ENCODE measurements around the gene MYG1. TPM values are rescaled to one million over a fixed set of nuclear protein-coding genes. Genes with fewer than 3 reads are reported as not detected.

Gene MYG1
- total and polyA plus RNA-seq, 2 of the 4 experiments (the other 2 are of a cell fraction) = 49.8 to 63.7 TPM

DNA sequence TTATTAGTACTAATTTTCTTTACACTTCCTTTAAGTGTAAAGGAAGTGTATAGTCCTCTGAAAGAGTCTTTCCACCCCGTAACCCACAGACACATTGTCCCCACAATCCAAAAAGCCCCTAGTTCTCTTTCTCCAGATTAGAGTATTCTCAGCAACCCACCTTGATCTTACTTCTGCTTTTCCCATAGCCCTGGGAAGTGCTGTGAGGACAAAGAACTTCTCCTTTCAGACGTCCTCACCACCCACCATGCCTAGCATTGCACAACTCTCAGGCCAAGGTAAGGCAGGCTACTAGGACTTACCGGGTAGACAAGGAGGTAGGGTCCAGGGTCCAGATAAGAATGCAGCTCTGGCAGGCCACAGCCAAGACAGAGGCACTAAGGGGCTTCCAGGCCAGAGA is 14.5 kb downstream of the MYG1 start:
- BruUV-seq (replicated peaks) = no TSS peak
- POLR2A ChIA-PET (ENCODE audit: unreplicated experiment) = no interaction called here

More for the DNA sequence above, 14.5 kb downstream of the MYG1 start:
- H4K8ac ChIP-seq (ENCODE audit: low read depth in 2 of 2, low read length in 2 of 2) = no peak overlapping the region
- H3K4me1 ChIP-seq (ENCODE audit: control insufficient read depth, insufficient read depth, low read length) = no peaks in the 10 kb centered on the region
- no peak overlapping the region for H4K5ac ChIP-seq (ENCODE audit: low read depth, low read length)
- WGBS, 2 experiments (ENCODE audit: extremely low coverage in 2 of 2, insufficient read length in 1 of 2) = 100% methylated on average over 1 of the region's 3 CpGs; no CpG with 5 or more reads in 1 of the 2 experiments
- no peak overlapping the region for H3K18ac ChIP-seq (ENCODE audit: low read depth, low read length)
- H2BK20ac ChIP-seq (ENCODE audit: low read depth, low read length) = no peak overlapping the region
- in situ Hi-C loops (cut with MboI; ENCODE audit: low sequenced_read_pairs) = no loop called here
- no peaks in the 10 kb centered on the region for H3K27me3 ChIP-seq (ENCODE audit: control insufficient read depth, insufficient read depth, low read length)
- no peak overlapping the region for H2AFZ ChIP-seq (replicated peaks; ENCODE audit: low read length, poor library complexity)
- H3K27ac ChIP-seq (ENCODE audit: insufficient read depth, low read length) = no peak overlapping the region
- H3K9ac ChIP-seq (ENCODE audit: low read depth, low read length) = no peak overlapping the region
- no peaks in the 10 kb centered on the region for H3K9me3 ChIP-seq (ENCODE audit: control insufficient read depth, insufficient read depth, low read length)
- ATAC-seq (ENCODE audit: low read depth) (no peak), DNase-seq (no peak)
- 0 out of 4 replicates have a peak, but pooled peaks cover 0 to 6% of the 10 kb centered on the region in 2 experiments for H3K79me1 ChIP-seq (ENCODE audit: low read depth in 1 of 2, low read length in 2 of 2)
- intact Hi-C loops (cut with micrococcal nuclease) = no loop called here
- CTCF ChIA-PET = no interaction called here
- no peak overlapping the region; the same call in 1 of the 2 replicates for H3K4ac ChIP-seq (ENCODE audit: low read depth, low read length)
- H3K23ac ChIP-seq (ENCODE audit: low read depth, low read length) = no peak overlapping the region
- no peaks in the 10 kb centered on the region for H3K9me1 ChIP-seq (ENCODE audit: insufficient read depth, low read length)
- no peak overlapping the region for H2BK5ac ChIP-seq (ENCODE audit: low read depth, low read length, poor library complexity, severe bottlenecking)
- TF ChIP-seq MXI1 (IDR thresholded peaks at IDR 0.05; ENCODE audit: borderline replicate concordance, low read depth, low read length) (no peak), NFE2L2 (IDR thresholded peaks at IDR 0.05; ENCODE audit: low read depth, low read length) (no peak), POLR2A (IDR thresholded peaks at IDR 0.05; ENCODE audit: low read depth, low read length) (no peak), FOS (IDR thresholded peaks at IDR 0.05; ENCODE audit: low read depth, low read length) (no peak), CEBPB (IDR thresholded peaks at IDR 0.05; ENCODE audit: low read depth, low read length) (no peak), RCOR1 (IDR thresholded peaks at IDR 0.05; ENCODE audit: insufficient replicate concordance, low read length) (no peak)
- TF ChIP-seq, protein P1, sequence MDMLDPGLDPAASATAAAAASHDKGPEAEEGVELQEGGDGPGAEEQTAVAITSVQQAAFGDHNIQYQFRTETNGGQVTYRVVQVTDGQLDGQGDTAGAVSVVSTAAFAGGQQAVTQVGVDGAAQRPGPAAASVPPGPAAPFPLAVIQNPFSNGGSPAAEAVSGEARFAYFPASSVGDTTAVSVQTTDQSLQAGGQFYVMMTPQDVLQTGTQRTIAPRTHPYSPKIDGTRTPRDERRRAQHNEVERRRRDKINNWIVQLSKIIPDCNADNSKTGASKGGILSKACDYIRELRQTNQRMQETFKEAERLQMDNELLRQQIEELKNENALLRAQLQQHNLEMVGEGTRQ (IDR thresholded peaks at IDR 0.05; ENCODE audit: low read depth, low read length) = no peak
- TF ChIP-seq, protein P2, sequence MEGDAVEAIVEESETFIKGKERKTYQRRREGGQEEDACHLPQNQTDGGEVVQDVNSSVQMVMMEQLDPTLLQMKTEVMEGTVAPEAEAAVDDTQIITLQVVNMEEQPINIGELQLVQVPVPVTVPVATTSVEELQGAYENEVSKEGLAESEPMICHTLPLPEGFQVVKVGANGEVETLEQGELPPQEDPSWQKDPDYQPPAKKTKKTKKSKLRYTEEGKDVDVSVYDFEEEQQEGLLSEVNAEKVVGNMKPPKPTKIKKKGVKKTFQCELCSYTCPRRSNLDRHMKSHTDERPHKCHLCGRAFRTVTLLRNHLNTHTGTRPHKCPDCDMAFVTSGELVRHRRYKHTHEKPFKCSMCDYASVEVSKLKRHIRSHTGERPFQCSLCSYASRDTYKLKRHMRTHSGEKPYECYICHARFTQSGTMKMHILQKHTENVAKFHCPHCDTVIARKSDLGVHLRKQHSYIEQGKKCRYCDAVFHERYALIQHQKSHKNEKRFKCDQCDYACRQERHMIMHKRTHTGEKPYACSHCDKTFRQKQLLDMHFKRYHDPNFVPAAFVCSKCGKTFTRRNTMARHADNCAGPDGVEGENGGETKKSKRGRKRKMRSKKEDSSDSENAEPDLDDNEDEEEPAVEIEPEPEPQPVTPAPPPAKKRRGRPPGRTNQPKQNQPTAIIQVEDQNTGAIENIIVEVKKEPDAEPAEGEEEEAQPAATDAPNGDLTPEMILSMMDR (conservative IDR thresholded peaks at IDR 0.05; ENCODE audit: low read depth, low read length) = no peak
- TF ChIP-seq, protein P3, sequence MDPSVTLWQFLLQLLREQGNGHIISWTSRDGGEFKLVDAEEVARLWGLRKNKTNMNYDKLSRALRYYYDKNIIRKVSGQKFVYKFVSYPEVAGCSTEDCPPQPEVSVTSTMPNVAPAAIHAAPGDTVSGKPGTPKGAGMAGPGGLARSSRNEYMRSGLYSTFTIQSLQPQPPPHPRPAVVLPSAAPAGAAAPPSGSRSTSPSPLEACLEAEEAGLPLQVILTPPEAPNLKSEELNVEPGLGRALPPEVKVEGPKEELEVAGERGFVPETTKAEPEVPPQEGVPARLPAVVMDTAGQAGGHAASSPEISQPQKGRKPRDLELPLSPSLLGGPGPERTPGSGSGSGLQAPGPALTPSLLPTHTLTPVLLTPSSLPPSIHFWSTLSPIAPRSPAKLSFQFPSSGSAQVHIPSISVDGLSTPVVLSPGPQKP (IDR thresholded peaks at IDR 0.05; ENCODE audit: borderline replicate concordance, low read depth, low read length) = no peak
- H4K91ac ChIP-seq (ENCODE audit: insufficient read depth, low read depth, low read length) = no peak overlapping the region
- peaks cover 35% of the 10 kb centered on the region for H3K36me3 ChIP-seq (ENCODE audit: control insufficient read depth, insufficient read depth, low read length)
- H3K14ac ChIP-seq (replicated peaks; ENCODE audit: low read depth, low read length) = no peak overlapping the region
- no peak overlapping the region for H2AK9ac ChIP-seq (replicated peaks; ENCODE audit: low read depth, low read length, poor library complexity)
- no peak overlapping the region for H2BK15ac ChIP-seq (ENCODE audit: low read depth, low read length)
- no peak overlapping the region for H3K56ac ChIP-seq (ENCODE audit: extremely low read depth, insufficient read depth, low read length)
- no peaks in the 10 kb centered on the region; the same call in 1 of the 2 replicates for H4K20me1 ChIP-seq (ENCODE audit: insufficient read depth, low read length)
- H2AK5ac ChIP-seq (ENCODE audit: low read depth, low read length) = no peak overlapping the region
- no peak overlapping the region for H2BK120ac ChIP-seq (ENCODE audit: low read depth, low read length)
- dilution Hi-C loops (cut with HindIII; ENCODE audit: low sequenced_read_pairs, unreplicated experiment) = no loop called here
- H3K4me2 ChIP-seq (ENCODE audit: low read depth, low read length) = no peak overlapping the region
- no peak overlapping the region for H3K4me3 ChIP-seq (ENCODE audit: insufficient read depth, low read depth, low read length)

Measured in IMR-90 (cell line).